HG03520 (cell line): ENCODE results near the gene BPTF.
"Not testable (repeated sequence)": the region's sequence is repeated elsewhere in the genome, so short reads cannot be mapped to it uniquely, and the experiment has no call there.

ENCODE experiments used
- ATAC-seq: cut with Tn5 transposase; IDR thresholded peaks from one replicate; pipeline ENCODE4 v1.9.1; 2021; ENCODE audit warnings: mild to moderate bottlenecking, moderate library complexity; ENCODE audit not compliant: unreplicated experiment

BPTF gene

DNA sequence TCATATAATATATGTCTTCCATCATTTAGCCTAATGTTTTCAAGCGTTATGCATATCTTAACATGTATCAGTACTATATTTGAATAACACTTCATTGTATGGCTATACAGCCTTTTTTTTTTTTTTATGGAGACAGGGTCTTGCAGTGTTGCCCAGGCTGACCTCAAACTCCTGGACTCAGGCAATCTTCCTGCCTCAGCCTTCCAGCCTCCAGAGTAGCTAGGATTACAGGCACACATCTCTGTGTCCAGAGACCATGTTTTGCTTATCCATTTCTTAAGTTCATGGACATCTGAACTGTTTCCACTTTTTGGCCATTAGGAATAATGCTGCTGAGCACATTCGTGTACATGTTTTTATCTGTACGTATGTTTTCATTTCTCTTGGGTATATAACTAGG lies 7.8 kb downstream of the BPTF start:
- no peak for ATAC-seq

DNA sequence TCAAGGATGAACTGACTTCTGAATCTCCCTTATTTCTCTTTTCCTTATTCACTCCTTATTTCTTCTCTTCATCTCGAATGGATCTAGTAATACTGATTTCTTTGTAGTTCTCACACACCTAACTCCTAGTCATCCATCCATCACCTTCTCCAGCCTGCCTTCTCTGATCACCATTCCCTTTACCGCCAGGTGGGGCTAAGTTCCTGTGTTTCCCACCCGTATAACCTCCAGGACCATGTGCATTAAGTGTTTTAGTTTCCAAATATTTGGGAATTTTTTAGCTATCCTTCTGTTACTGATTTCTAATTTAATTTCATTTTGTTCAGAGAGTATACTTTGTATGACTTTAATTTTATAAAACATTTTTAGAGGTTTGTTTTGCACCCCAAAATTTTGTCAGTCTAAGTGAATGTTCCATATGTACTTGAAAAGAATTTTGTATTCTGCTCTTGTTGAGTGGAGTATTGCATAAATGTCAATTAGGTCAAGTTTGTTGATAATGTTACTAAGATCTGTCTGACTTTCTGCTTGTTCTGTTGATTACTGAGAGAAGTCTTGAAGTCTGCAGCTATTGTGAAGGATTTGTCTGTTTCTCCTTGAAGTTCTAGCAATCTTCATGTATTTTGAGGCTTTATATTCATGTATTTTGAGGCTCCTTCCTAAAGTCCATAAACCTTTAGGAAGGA lies 8.8 kb downstream of the BPTF start:
- ATAC-seq = no peak

DNA sequence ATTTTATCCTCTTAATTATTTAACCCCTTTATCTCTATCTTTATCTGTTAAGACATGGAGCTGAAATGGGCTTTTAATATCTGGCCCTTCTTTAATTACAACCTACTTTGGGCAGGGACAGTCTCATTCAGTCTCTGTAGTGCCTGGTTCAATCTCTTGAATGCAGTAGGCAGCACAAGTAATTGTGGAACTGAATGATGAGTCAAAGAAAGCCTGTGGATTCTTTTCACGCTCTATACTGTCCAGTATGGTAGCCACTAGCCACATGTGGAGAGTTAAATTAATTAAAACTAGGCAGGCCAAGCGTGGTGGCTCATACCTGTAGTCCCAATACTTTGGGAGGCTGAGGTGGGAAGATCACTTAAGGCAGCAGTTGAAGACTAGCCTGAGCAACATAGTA lies 9.3 kb downstream of the BPTF start:
- ATAC-seq = no peak

DNA sequence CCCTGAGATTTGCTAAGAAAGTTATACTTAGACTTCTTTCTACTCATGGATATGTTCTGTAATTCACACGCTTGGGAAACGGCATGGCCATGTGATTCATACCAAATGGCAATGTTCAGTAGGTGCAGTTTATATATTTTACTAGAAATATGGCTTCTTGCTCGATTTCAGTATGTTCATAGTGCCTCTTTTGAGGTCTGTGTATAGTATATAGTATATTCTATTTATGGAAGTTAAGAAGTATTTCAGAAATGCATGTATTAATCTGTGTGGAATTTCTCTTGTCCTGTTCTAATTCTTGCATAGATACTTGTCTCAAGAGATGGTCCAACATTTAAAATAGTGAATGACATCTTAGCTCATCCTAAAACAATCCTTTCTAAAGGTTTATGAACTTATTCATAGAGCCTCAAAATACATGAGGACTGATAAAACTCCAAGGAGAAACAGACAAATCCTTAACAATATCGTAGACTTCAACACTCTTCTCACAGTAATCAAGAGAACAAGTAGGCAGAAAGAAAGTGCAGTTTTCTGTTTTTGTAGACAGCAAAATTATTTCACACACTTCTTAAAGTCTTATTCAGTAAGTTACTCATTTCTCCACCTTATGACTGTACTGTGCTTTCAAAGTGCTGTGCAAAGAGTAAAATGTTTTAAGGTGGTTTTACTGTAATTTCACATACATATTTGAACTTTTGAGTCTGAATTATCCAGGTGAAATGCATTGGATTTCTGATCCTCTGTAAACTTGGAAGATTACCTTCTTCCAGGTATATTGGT lies 11.1 kb downstream of the BPTF start:
- no peak for ATAC-seq

DNA sequence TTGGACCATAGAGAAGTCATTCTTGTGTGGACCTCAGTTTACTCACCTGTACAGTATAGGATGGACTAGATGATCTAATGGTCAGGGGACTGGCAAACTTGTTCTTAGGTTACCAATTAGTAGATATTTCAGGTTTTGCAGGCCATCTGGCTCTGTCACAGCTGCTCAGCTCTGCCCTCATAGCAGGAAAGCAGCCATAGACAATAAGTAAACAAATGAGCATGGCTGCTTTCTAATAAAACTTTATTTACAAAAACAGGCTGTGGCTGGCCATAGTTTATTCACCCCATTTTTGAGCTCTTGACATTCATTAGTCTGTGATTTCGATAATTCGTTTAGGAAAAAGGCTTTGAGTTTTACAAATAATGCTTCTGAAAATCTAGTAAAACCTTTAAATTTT lies 12.7 kb downstream of the BPTF start:
- ATAC-seq = no peak

DNA sequence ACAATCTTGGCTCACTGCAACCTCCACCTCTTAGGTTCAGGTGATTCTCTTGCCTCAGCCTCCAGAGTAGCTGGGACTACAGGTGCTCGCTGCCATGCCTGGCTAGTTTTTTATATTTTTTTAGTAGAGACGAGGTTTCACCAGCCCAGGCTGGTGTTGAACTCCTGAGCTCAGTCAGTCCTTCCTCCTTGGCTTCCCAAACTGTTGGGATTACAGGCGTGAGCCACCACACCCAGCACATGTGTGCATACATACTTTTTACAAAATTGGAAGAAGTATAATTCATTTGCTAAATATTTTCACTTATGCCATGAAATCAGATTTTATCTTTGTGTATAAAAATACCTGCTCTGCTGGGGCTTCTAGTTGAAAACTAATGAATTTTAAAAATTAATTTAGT lies 13.2 kb downstream of the BPTF start:
- no peak for ATAC-seq

DNA sequence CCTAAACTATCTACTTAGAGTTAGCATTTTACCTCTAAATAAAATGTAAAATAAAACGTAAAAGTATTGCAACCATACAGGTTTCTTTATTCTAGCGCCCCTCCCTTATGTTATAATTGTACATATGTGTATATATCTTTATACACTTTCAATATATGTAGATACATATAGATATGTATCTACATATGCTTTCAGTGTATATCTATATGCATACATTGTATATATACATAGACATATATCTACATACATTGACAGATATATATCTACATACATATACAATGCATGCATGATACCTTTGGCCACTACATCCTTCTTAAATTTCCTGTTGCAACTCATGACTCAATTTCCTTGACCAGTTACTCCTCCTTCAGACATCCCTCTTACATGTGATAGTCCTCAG lies 16.7 kb downstream of the BPTF start:
- ATAC-seq = no peak

DNA sequence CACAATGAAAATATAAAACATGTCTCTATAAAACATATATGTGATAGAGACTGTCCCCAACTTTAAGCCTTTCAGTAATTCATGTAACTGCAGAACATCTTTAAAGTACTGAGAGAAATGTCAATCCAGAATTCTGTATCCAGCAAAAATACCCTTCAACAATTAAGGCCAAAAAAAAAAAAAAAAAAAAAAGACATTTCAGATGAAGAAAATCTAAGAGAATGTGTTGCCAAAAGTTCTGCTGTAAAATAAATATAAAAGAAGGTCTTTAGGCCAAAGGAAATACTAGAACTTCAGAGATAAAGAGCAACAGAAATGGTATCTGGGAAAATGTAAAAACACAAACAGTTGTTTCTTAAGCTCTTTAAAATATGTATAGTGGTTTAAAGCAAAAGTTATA lies 17.3 kb downstream of the BPTF start:
- ATAC-seq = no peak

DNA sequence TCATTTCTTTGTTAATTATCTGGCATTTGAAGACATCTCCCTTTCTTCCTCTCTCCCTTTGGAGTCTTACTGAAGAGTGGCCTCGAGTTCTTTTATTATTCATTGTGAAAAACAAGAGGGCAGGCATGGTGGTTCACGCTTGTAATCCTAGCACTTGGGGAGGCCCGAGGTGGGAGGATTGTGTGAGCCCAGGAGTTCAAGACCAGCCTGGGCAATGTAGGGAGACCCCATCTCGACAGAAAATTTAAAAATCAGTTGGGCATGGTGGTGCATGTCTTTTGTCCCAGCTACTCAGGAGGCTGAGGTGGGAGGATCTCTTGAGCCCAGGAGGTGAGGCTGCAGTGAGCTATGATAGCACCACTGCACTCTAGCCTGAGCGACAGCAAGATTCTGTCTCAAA lies 20.1 kb downstream of the BPTF start:
- ATAC-seq = no peak

DNA sequence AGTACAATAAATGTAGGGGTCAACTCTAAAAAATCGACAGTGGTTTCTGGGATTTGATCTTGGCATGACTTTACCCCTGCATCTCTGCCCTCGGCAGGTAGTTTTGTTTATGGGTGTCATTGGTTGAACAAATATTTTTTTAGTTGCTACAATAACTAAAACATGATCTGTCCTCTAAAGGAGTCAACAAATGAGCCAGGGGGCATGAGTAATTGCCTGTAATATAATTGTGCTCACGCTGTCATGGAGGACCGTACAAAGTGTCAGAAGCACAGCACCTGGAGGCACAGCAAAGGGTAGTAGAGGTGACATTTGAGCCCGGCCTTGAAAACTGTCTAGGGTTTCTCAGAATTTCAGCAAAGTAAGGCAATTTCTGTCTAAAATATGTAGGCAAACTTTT lies 22.9 kb downstream of the BPTF start:
- not testable (repeated sequence) for ATAC-seq

DNA sequence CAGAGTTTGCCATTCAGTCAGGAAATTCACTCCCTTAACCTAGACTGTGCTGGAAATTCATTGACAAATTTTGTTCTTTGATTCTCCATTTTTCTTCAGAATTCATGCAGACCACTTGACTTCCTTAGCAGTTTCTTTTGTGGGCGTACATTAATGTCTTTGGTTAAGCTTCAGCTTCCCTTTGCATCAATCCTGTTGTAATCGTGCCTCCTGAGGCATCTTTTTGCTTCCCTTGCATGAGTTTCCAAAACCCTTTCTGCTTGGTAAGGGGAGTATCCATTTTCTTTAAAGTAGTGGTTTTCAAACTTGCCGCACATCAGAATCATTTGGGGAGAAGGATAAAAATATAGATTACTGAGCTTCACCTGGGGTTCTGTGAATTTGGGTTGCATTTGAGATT lies 23.5 kb downstream of the BPTF start:
- ATAC-seq = not testable (repeated sequence)

DNA sequence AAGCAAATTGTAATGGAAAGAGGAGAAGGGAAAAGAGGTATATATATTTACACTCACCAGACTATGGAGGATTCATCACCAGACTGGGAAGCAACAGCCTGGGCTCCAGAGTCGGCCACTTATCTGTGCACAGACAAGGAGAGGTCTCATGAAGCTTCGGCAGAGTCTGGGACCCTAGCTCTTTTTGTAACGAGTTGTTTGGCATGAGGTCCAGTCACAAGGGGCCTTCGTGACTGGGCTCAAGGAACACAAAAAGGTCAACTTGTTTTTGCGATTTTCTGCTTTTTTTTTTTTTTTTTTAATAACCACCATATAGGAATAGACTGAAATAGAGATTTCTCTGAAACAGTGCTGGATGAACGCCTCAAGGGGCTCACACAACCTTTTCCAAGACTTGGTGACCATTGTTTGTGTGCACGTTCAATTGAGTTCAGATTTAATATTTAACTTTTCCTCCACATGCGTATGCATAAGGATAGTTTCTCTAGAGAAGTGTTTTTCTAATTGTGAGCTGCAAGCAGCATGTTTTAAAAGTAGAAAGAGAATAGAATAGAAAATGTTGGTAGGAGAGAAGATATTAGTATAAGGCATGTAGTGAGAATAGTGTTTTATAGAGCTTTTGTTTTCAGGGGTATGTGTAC lies 25.8 kb downstream of the BPTF start:
- no peak for ATAC-seq

DNA sequence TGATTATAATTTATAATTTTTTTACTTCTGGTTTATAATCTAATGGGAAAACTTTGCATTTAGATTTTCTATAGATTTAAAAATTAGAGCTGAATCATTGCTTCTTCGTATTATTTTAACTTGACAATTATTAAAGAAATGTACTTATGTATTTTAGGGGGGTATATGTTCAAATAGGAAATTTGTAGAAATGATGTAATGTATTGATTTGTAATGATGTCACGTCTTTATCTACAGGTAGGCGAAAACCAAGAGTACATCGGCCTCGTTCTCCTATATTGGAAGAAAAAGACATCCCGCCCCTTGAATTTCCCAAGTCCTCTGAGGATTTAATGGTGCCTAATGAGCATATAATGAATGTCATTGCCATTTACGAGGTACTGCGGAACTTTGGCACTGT lies 28.4 kb downstream of the BPTF start:
- no peak for ATAC-seq

DNA sequence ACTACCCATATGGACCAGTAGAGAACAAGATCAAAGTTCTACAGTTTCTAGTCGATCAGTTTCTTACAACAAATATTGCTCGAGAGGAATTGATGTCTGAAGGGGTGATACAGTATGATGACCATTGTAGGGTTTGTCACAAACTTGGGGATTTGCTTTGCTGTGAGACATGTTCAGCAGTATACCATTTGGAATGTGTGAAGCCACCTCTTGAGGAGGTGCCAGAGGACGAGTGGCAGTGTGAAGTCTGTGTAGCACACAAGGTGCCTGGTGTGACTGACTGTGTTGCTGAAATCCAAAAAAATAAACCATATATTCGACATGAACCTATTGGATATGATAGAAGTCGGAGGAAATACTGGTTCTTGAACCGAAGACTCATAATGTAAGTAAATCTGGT lies 29.1 kb downstream of the BPTF start:
- no peak for ATAC-seq

DNA sequence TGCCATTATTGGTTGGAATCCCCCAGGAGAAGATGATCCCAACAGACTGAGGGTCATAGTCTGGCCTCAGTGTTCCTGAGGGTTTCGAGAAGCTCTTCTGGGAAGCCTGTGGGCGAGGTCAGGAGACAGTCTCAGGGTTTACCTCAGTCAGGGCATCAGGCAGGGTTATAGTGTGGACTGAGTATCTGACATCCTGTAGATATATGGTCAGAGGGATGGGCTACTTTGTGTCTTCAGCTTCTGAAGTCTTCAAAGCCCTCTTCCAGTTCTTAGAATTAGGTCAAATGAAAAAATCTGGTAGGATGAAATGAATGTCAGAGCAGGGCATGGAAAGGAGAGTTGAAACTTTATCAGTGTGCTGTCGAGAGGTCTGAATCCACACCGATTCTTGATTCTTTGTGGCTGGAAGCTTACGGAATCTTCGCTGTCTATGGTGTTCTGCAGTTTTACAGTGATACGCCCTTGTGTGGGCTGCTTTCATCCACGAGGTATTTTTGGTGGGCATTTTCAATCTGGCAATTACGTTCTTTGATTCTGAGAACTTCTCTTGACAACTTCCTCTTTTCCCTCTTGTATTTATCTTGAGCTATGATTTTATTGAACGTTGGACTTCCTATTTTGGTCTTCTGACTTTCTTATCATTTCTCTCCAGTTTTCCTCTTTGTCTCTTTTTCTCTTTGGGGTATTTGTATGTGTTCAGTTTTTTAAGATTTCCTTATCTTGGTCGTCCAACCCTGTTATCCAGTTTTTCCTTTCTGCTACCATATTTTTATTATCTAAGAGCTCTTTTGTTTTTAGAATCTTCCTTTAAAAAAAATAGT lies 30.4 kb downstream of the BPTF start:
- no peak for ATAC-seq

DNA sequence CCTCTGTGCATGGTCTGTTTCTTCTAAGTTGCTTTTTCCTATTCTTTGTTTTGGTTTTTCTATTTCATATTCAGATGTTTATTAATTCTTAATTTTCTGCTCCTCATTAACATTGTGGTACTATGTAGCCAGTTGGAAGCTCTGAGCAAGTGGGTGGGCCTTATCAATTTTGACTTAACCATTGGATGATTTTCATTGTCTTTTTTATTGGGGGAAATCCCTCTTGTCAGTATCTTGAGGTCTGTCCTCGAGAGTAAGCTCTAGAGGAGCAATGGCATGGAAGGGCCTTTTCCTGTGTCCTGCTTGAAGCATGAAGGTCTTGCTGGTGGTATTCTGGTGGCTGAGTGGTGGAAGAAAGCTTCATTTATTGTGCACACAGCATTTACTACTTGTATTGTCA lies 31.1 kb downstream of the BPTF start:
- ATAC-seq = not testable (repeated sequence)

DNA sequence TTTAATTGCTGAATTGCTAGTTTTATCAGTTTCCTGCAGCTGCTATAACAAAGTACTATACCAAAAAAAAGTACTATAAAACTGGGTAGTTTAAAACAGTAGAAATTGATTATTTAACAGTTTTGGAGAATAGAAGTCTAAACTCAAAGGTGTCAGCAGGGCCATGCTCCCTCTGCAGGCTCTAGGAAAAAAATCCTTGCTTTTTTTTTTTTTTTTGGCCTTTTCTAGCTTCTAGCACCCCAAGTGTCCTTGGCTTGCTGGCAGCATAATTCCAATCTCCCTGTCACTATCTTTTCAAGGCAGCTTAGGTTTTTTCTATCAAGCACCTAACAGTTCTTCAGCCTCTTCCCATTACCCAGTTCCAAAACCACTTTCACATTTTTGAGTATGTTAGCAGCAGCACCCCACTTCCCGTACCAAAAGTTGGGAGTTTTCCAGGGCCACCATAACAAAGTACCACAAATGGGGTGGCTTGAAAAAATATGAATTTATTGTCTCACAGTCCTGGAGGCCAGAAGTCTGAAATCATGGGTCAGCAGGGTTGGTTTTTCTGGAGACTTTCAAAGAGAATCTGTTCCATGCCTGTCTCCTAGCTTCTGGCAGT lies 37.4 kb downstream of the BPTF start:
- no peak for ATAC-seq

DNA sequence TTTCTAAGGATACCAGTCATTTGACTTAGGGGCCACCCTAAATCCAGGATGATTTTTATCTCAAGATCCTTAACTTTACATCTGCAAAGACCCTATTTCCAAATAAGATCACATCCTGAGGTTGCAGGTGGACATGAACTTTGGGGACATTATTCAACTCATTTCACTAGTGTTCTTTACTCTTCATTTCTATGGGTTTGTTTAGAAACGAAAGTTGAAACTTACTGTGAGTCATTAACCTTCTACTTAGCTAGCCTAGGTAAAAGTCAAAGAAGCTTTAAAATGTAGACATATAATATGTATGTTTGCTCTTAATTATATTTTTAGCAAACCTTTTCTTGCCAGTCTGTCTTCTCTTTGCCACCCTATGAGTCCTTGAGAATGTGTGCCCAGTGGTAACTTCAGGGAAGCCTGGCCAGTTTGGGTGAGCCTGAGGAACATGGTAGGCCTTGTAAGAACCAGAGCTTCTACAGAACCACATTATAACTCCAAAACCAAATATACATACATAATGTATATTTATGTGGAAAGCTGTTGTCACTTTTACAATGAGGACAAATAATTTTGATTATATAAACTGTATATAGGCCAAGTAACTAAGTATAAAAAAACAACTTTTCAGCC lies 38.4 kb downstream of the BPTF start:
- ATAC-seq = no peak

DNA sequence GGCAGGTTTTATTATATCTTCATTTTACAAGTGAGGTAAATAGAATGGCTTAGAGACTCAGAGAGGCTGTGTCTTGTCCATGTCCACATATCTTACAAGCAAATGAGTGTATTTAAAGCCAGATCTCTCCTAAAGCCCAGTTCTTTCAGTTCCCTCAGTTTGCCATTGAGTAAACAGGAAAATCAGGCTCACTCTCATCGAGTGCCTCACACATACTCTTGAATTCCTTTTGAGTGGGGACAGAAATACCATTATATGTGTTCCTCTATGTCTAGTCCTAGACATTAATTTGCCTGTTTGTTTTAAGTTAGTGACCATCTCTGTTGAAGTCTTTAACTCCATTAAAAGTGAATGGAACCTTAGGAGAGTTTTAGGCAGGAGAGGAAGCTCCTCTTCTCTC lies 40.1 kb downstream of the BPTF start:
- ATAC-seq = no peak

DNA sequence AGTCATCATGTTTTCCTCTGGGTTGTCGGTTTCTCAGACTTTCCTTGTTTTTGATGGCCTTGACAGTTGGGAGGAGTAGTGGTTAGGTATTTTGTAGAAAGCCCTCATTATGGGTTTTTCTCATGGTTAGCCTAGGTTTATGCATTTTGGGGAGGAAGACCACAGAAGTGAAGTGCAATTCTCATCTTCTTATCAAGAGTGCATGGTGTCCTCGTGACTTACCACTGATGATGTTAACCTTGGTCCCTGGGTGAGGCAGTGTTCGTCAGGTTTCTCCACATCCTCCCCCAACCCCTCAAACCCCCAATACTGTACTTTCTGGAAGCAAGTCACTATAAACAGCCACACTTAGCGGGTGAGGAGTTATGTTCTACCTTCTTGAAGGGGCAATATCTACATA lies 42.3 kb downstream of the BPTF start:
- no peak for ATAC-seq

DNA sequence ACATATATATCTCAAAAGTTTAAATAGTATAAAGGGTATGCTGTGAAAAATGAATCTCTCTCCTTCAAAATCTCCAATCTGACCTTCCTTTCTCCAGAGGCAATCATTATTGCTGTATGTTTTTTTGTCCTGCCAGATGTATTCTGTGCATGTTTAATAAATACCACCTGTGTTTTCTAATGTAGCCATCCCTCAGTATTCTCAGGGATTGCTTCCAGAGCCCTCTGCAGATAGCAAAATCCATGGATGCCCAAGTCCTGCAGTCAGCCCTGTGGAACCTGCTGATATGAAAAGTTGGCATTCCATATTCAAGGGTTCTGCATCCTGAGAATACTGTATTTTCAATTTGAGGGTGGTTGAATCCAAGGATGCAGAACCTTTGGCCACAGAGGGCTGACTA lies 42.9 kb downstream of the BPTF start:
- no peak for ATAC-seq
